K562 (cell line): ENCODE results near the gene PHLDB2.

Experiments used
- FOS ChIP-seq: IDR thresholded peaks from 3 replicates; pipeline ENCODE4 v1.6.1; 2011; ENCODE audit not compliant: insufficient read length; ENCODE audit errors: extremely low read depth
- KDM1A ChIP-seq, 2 experiments: fragments of 450-650 bp; IDR thresholded peaks; 2 replicates each; pipeline ENCODE4 v1.6.1; 2016; ENCODE audit warnings: mild to moderate bottlenecking in 2 of 2
- KLF16 ChIP-seq: IDR thresholded peaks from 2 replicates; pipeline ENCODE4 v1.6.1; 2016; ENCODE audit warnings: antibody characterized with exemption
- MEF2D ChIP-seq: conservative IDR thresholded peaks from 2 replicates; pipeline ENCODE4 v1.6.1; 2016; ENCODE audit warnings: low read depth, missing genetic modification characterization, missing compliant biosample characterization
- MXI1 ChIP-seq: IDR thresholded peaks from 2 replicates; pipeline ENCODE4 v1.6.1; 2011; ENCODE audit warnings: low read depth, mild to moderate bottlenecking, improper control_type of control experiment, low read length
- RAD51 ChIP-seq: fragments of 450-650 bp; IDR thresholded peaks from 2 replicates; pipeline ENCODE4 v1.7.1; 2016; ENCODE audit warnings: low read depth, mild to moderate bottlenecking, borderline replicate concordance
- STAT5B ChIP-seq: fragments of 250-450 bp; sonication (Bioruptor Pico); IDR thresholded peaks from 2 replicates; pipeline ENCODE4 v1.8.0; 2021; ENCODE audit warnings: mild to moderate bottlenecking, inconsistent platforms
- ZNF589 ChIP-seq: fragments of 200-800 bp; sonication (Bioruptor generic); IDR thresholded peaks from 2 replicates; pipeline ENCODE4 v1.6.1; 2016; ENCODE audit warnings: low read depth, missing genetic modification characterization, missing compliant biosample characterization
- TF ChIP-seq, protein P1 (sequence below), 3 experiments: IDR thresholded peaks in 2 of 3; conservative IDR thresholded peaks in 1 of 3; 2 replicates each; pipeline ENCODE4 v1.5.1; 2011 to 2012; ENCODE audit warnings: low read length in 3 of 3, mild to moderate bottlenecking in 3 of 3, control low read depth in 2 of 3, improper control_type of control experiment in 1 of 3, inconsistent platforms in 1 of 3, low read depth in 1 of 3, mixed read lengths in 1 of 3, moderate library complexity in 1 of 3; ENCODE audit not compliant: insufficient read depth in 2 of 3
- TF ChIP-seq, protein P2 (sequence below), 2 experiments: fragments of 450-650 bp in 1 of 2; sonication (generic) in 1 of 2; formaldehyde crosslinking in 1 of 2; IDR thresholded peaks in 1 of 2; conservative IDR thresholded peaks in 1 of 2; 2 replicates each; pipeline versions ENCODE4 v1.6.1 to v1.8.1; 2016 to 2023; ENCODE audit warnings: mild to moderate bottlenecking in 2 of 2, moderate library complexity in 2 of 2, inconsistent platforms in 1 of 2, missing genetic modification reagents in 1 of 2
- TF ChIP-seq, protein P3 (sequence below): conservative IDR thresholded peaks from 2 replicates; pipeline ENCODE4 v1.6.1; 2011; ENCODE audit warnings: low read depth, mild to moderate bottlenecking, low read length; ENCODE audit not compliant: control insufficient read depth

DNA sequence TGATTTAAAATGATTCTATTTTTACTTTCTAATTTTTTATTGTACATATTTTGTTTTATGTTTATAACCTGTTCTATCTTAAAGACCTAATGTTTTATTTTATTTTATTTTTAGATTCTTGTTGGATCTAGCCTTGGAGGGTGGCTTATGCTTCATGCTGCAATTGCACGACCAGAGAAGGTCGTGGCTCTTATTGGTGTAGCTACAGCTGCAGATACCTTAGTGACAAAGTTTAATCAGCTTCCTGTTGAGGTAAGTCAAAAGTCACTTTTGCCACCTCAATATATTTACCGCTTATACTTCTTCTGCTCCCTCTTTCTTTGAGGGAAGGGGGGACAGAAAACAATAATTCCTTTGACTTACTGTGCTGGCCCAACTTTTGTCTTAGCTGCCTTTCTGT, 127.7 kb downstream of the PHLDB2 start:
- no peak for TF ChIP-seq ZNF589
- TF ChIP-seq MXI1: no peak
- TF ChIP-seq, protein P1, sequence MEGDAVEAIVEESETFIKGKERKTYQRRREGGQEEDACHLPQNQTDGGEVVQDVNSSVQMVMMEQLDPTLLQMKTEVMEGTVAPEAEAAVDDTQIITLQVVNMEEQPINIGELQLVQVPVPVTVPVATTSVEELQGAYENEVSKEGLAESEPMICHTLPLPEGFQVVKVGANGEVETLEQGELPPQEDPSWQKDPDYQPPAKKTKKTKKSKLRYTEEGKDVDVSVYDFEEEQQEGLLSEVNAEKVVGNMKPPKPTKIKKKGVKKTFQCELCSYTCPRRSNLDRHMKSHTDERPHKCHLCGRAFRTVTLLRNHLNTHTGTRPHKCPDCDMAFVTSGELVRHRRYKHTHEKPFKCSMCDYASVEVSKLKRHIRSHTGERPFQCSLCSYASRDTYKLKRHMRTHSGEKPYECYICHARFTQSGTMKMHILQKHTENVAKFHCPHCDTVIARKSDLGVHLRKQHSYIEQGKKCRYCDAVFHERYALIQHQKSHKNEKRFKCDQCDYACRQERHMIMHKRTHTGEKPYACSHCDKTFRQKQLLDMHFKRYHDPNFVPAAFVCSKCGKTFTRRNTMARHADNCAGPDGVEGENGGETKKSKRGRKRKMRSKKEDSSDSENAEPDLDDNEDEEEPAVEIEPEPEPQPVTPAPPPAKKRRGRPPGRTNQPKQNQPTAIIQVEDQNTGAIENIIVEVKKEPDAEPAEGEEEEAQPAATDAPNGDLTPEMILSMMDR (IDR thresholded peaks at IDR 0.05 in 2 of 3, conservative IDR thresholded peaks at IDR 0.05 in 1 of 3; ENCODE audit: insufficient read depth in 2 of 3, low read depth in 1 of 3, low read length in 3 of 3): no peak
- TF ChIP-seq FOS: no peak
- no peak for TF ChIP-seq KLF16
- TF ChIP-seq MEF2D: no peak
- TF ChIP-seq RAD51: no peak
- TF ChIP-seq, protein P2, sequence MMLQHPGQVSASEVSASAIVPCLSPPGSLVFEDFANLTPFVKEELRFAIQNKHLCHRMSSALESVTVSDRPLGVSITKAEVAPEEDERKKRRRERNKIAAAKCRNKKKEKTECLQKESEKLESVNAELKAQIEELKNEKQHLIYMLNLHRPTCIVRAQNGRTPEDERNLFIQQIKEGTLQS (IDR thresholded peaks at IDR 0.05): no peak
- TF ChIP-seq, protein P2 (CRISPR knock-in tag; conservative IDR thresholded peaks at IDR 0.05): no peak
- TF ChIP-seq STAT5B: no peak
- TF ChIP-seq, protein P3, sequence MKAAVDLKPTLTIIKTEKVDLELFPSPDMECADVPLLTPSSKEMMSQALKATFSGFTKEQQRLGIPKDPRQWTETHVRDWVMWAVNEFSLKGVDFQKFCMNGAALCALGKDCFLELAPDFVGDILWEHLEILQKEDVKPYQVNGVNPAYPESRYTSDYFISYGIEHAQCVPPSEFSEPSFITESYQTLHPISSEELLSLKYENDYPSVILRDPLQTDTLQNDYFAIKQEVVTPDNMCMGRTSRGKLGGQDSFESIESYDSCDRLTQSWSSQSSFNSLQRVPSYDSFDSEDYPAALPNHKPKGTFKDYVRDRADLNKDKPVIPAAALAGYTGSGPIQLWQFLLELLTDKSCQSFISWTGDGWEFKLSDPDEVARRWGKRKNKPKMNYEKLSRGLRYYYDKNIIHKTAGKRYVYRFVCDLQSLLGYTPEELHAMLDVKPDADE: no peak
- TF ChIP-seq KDM1A (IDR thresholded peaks at IDR 0.05): no peak
